WERI-Rb-1 (cell line): Measurements from ENCODE around the gene ROR1.

ENCODE experiments used
- DNase-seq: peaks from one replicate; pipeline ENCODE4 v3.0.0-alpha.2; 2020
- H3K27ac ChIP-seq: fragments of 250-450 bp; sonication (Bioruptor Pico); 2 replicates; pipeline ENCODE4 v1.5.1; 2020; ENCODE audit warnings: mild to moderate bottlenecking, moderate library complexity
- H3K27me3 ChIP-seq: fragments of 250-450 bp; sonication (Bioruptor Pico); 2 replicates; pipeline ENCODE4 v1.5.1; 2021; ENCODE audit warnings: mild to moderate bottlenecking, low read depth, moderate library complexity; ENCODE audit not compliant: insufficient read depth, severe bottlenecking
- H3K36me3 ChIP-seq: fragments of 250-450 bp; sonication (Bioruptor Pico); 2 replicates; pipeline ENCODE4 v1.5.1; 2020; ENCODE audit warnings: mild to moderate bottlenecking, moderate library complexity
- H3K4me3 ChIP-seq: 2 replicates; pipeline ENCODE4 v1.5.1; 2011; ENCODE audit warnings: low read depth, mild to moderate bottlenecking, control low read depth, low read length
- H3K9me3 ChIP-seq: fragments of 250-450 bp; sonication (Bioruptor Pico); 2 replicates; pipeline ENCODE4 v1.5.1; 2021; ENCODE audit warnings: mild to moderate bottlenecking, moderate library complexity; ENCODE audit not compliant: severe bottlenecking
- CTCF ChIP-seq: IDR thresholded peaks from 2 replicates; pipeline ENCODE4 v1.5.1; 2011; ENCODE audit warnings: low read depth, mild to moderate bottlenecking, control low read depth, inconsistent platforms, low read length

The ROR1 gene

GRCh38 chr1:63874278-63874880 is 100.6 kb downstream of the ROR1 start:
- H3K27me3 ChIP-seq: no peaks in the 10 kb centered on the region
- no peaks in the 10 kb centered on the region for H3K9me3 ChIP-seq
- no peak overlapping the region for H3K4me3 ChIP-seq
- no peak overlapping the region for H3K27ac ChIP-seq
- no peaks in the 10 kb centered on the region for H3K36me3 ChIP-seq
- no peak for TF ChIP-seq CTCF
- DNase-seq: no peak

GRCh38 chr1:63875636-63876035 is 101.8 kb downstream of the ROR1 start:
- TF ChIP-seq CTCF: no peak
- H3K27me3 ChIP-seq: no peaks in the 10 kb centered on the region
- no peak overlapping the region for H3K27ac ChIP-seq
- H3K4me3 ChIP-seq: no peak overlapping the region
- H3K9me3 ChIP-seq: no peaks in the 10 kb centered on the region
- H3K36me3 ChIP-seq: no peaks in the 10 kb centered on the region
- DNase-seq: no peak

GRCh38 chr1:63877021-63877767 is 103.4 kb downstream of the ROR1 start:
- no peak for DNase-seq
- Histone ChIP-seq H3K4me3 (no peak overlapping the region), H3K27ac (no peak overlapping the region)

GRCh38 chr1:63877816-63878215 is 104.0 kb downstream of the ROR1 start:
- no peak for DNase-seq
- H3K27ac ChIP-seq: no peak overlapping the region

More at GRCh38 chr1:63877021-63877767, 103.4 kb downstream of the ROR1 start:
- TF ChIP-seq CTCF: no peak
- no peaks in the 10 kb centered on the region for H3K27me3 ChIP-seq
- no peaks in the 10 kb centered on the region for H3K36me3 ChIP-seq
- H3K9me3 ChIP-seq: no peaks in the 10 kb centered on the region

GRCh38 chr1:63878932-63879331 is 105.1 kb downstream of the ROR1 start:
- H3K4me3 ChIP-seq: no peak overlapping the region
- no peak overlapping the region for H3K27ac ChIP-seq
- H3K27me3 ChIP-seq: no peaks in the 10 kb centered on the region
- no peaks in the 10 kb centered on the region for H3K36me3 ChIP-seq
- TF ChIP-seq CTCF: no peak
- DNase-seq: no peak
- no peaks in the 10 kb centered on the region for H3K9me3 ChIP-seq

More at GRCh38 chr1:63877816-63878215, 104.0 kb downstream of the ROR1 start:
- Histone ChIP-seq H3K27me3 (no peaks in the 10 kb centered on the region), H3K36me3 (no peaks in the 10 kb centered on the region), H3K9me3 (no peaks in the 10 kb centered on the region), H3K4me3 (no peak overlapping the region)
- TF ChIP-seq CTCF: no peak
